ENCODE measurements around the gene ATP8A2. TPM values are rescaled to one million over a fixed set of nuclear protein-coding genes. Genes with fewer than 3 reads are reported as not detected.

ATP8A2 gene
- polyA plus RNA-seq, 1 donor from 2014 or later = 11.9 TPM

DNA sequence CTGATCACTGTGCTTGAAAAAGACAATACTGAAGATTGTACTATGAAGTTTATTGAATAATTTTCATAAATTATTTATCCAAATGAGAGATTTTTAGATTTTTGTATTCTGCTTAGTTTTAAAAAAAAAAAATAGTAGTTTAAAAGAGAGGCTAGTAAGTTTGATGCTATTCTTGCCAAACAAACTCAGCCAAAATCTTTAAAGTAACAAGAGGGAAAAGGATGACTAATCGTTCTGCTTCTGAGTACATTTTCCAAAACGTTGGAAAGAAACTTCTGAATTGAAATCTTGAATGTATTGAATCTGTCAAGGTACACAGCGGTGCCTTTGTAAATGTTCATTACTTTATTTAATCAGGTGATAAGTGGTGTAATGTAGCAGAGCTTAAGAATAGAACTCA, 35.9 kb upstream of the ATP8A2 start:
- Histone ChIP-seq H3K27ac (ENCODE audit: low read length) (no peak overlapping the region), H3K4me2 (ENCODE audit: low read length) (no peak overlapping the region), H3K27me3 (ENCODE audit: insufficient read depth, low read depth, low read length) (no peaks in the 10 kb centered on the region), H3K9ac (ENCODE audit: low read length) (no peak overlapping the region), H2AFZ (ENCODE audit: low read depth, low read length) (no peak overlapping the region), H3K36me3 (ENCODE audit: insufficient read depth, low read length) (peaks cover 10% of the 10 kb centered on the region), H3K9me3 (ENCODE audit: low read length) (no peaks in the 10 kb centered on the region), H3F3A (ENCODE audit: insufficient read depth, low read length, poor library complexity, severe bottlenecking) (no peaks in the 10 kb centered on the region), H3K79me2 (replicated peaks; ENCODE audit: insufficient read depth, low read length) (peaks cover 6% of the 10 kb centered on the region), H3K4me3 (ENCODE audit: low read length) (no peak overlapping the region), H4K20me1 (ENCODE audit: insufficient read depth) (no peaks in the 10 kb centered on the region), H3K9me2 (ENCODE audit: insufficient read depth, low read length) (no peaks in the 10 kb centered on the region)
- TF ChIP-seq EP300 (conservative IDR thresholded peaks at IDR 0.05; ENCODE audit: poor library complexity, severe bottlenecking) (no peak), EZH2 (IDR thresholded peaks at IDR 0.05; ENCODE audit: borderline replicate concordance, insufficient read depth, low read length, poor library complexity, severe bottlenecking) (no peak), MXI1 (conservative IDR thresholded peaks at IDR 0.05; ENCODE audit: poor library complexity, severe bottlenecking) (no peak), TAF1 (IDR thresholded peaks at IDR 0.05; ENCODE audit: low read depth) (no peak), POLR2AphosphoS5 (IDR thresholded peaks at IDR 0.05) (no peak)
- TF ChIP-seq, protein P1, sequence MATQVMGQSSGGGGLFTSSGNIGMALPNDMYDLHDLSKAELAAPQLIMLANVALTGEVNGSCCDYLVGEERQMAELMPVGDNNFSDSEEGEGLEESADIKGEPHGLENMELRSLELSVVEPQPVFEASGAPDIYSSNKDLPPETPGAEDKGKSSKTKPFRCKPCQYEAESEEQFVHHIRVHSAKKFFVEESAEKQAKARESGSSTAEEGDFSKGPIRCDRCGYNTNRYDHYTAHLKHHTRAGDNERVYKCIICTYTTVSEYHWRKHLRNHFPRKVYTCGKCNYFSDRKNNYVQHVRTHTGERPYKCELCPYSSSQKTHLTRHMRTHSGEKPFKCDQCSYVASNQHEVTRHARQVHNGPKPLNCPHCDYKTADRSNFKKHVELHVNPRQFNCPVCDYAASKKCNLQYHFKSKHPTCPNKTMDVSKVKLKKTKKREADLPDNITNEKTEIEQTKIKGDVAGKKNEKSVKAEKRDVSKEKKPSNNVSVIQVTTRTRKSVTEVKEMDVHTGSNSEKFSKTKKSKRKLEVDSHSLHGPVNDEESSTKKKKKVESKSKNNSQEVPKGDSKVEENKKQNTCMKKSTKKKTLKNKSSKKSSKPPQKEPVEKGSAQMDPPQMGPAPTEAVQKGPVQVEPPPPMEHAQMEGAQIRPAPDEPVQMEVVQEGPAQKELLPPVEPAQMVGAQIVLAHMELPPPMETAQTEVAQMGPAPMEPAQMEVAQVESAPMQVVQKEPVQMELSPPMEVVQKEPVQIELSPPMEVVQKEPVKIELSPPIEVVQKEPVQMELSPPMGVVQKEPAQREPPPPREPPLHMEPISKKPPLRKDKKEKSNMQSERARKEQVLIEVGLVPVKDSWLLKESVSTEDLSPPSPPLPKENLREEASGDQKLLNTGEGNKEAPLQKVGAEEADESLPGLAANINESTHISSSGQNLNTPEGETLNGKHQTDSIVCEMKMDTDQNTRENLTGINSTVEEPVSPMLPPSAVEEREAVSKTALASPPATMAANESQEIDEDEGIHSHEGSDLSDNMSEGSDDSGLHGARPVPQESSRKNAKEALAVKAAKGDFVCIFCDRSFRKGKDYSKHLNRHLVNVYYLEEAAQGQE (IDR thresholded peaks at IDR 0.05; ENCODE audit: borderline replicate concordance) = no peak

DNA sequence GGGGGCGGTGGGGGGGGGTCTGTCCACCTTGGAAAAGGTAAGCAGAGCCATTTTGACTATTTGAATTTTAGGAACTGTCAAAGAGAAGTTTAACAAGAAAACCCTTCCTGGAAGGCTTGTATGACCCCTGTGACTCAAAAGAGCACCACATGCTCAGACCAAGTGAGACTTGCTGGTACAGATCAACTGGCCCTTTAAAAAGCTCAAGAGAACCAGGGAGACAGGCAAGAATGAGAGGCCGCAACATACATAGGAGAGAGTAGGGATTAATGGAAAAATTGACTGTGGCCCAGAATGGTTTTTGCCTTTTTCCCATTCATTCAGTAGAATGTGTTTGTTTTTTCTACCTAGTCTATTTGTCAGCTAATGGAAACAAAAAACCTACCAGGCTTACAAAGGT, 26.2 kb upstream of the ATP8A2 start:
- H2AFZ ChIP-seq (ENCODE audit: low read depth, low read length) = no peak overlapping the region
- TF ChIP-seq TAF1 (IDR thresholded peaks at IDR 0.05; ENCODE audit: low read depth) = no peak
- no peak for TF ChIP-seq RAD21 (conservative IDR thresholded peaks at IDR 0.05)
- TF ChIP-seq SMC3 (conservative IDR thresholded peaks at IDR 0.05; ENCODE audit: poor library complexity) = no peak
- TF ChIP-seq POLR2AphosphoS5 (IDR thresholded peaks at IDR 0.05) = no peak
- no peak for TF ChIP-seq MXI1 (conservative IDR thresholded peaks at IDR 0.05; ENCODE audit: poor library complexity, severe bottlenecking)
- TF ChIP-seq, protein P1 (IDR thresholded peaks at IDR 0.05; ENCODE audit: borderline replicate concordance) = no peak
- TF ChIP-seq, protein P2, sequence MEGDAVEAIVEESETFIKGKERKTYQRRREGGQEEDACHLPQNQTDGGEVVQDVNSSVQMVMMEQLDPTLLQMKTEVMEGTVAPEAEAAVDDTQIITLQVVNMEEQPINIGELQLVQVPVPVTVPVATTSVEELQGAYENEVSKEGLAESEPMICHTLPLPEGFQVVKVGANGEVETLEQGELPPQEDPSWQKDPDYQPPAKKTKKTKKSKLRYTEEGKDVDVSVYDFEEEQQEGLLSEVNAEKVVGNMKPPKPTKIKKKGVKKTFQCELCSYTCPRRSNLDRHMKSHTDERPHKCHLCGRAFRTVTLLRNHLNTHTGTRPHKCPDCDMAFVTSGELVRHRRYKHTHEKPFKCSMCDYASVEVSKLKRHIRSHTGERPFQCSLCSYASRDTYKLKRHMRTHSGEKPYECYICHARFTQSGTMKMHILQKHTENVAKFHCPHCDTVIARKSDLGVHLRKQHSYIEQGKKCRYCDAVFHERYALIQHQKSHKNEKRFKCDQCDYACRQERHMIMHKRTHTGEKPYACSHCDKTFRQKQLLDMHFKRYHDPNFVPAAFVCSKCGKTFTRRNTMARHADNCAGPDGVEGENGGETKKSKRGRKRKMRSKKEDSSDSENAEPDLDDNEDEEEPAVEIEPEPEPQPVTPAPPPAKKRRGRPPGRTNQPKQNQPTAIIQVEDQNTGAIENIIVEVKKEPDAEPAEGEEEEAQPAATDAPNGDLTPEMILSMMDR (IDR thresholded peaks at IDR 0.05; ENCODE audit: poor library complexity, severe bottlenecking) = no peak
- TF ChIP-seq EP300 (conservative IDR thresholded peaks at IDR 0.05; ENCODE audit: poor library complexity, severe bottlenecking) = no peak
- TF ChIP-seq EZH2 (IDR thresholded peaks at IDR 0.05; ENCODE audit: borderline replicate concordance, insufficient read depth, low read length, poor library complexity, severe bottlenecking) = no peak
- H3K36me3 ChIP-seq (ENCODE audit: insufficient read depth, low read length) = no peaks in the 10 kb centered on the region
- H3K4me2 ChIP-seq (ENCODE audit: low read length) = no peak overlapping the region
- H3K9me2 ChIP-seq (ENCODE audit: insufficient read depth, low read length) = no peaks in the 10 kb centered on the region
- H4K20me1 ChIP-seq (ENCODE audit: insufficient read depth) = no peaks in the 10 kb centered on the region
- no peaks in the 10 kb centered on the region for H3K79me2 ChIP-seq (replicated peaks; ENCODE audit: insufficient read depth, low read length)
- H3K9me3 ChIP-seq (ENCODE audit: low read length) = no peaks in the 10 kb centered on the region
- H3K4me3 ChIP-seq (ENCODE audit: low read length) = no peak overlapping the region
- H3K27ac ChIP-seq (ENCODE audit: low read length) = no peak overlapping the region
- H3F3A ChIP-seq (ENCODE audit: insufficient read depth, low read length, poor library complexity, severe bottlenecking) = no peaks in the 10 kb centered on the region
- H3K9ac ChIP-seq (ENCODE audit: low read length) = no peak overlapping the region
- H3K27me3 ChIP-seq (ENCODE audit: insufficient read depth, low read depth, low read length) = no peaks in the 10 kb centered on the region
